SK-N-MC (cell line): ENCODE measurements around the gene ARPC1A.

Experiments used
- EZH2 ChIP-seq: fragments of 200-600 bp; sonication (generic); IDR thresholded peaks from one replicate; pipeline ENCODE4 v1.6.1; 2017; ENCODE audit warnings: antibody characterized with exemption
- FOXP2 ChIP-seq: optimal IDR thresholded peaks from 2 replicates; pipeline ENCODE3; 2011; ENCODE audit warnings: mild to moderate bottlenecking, moderate library complexity; ENCODE audit not compliant: insufficient read depth; ENCODE audit errors: extremely low read length, control extremely low read depth
- POLR2AphosphoS5 ChIP-seq: IDR thresholded peaks from 2 replicates; pipeline ENCODE4 v1.6.1; 2012; ENCODE audit warnings: mild to moderate bottlenecking, low read depth, low read length, borderline replicate concordance

DNA sequence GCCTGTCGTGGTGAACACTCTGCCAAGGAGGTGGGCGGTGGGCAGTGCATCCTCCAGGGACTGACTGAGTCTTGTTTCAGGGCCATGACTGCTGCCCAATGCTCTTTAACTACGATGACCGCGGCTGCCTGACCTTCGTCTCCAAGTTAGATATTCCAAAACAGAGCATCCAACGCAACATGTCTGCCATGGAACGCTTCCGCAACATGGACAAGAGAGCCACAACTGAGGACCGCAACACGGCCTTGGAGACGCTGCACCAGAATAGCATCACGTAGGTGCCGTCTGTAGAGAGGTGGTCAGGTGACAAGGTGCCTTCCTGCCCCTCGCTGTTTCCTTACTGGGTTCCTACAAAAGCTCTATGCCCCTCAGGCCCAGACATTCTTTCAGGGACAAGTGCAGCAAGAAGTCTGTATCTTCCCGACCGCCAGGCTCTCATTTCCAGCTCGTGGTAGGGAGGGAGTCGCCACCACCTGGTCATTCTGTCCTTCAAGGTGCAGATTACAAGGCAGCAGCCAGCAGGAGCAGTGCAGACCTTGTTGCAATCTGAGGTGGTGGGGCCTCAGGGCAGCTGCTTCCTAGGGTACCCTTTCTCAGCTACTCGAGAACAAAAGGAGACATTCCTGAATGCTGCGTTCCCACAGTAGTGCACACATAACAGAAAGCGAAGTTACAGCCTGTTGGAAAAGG, 33.9 kb downstream of the ARPC1A start:
- TF ChIP-seq POLR2AphosphoS5 (no peak), FOXP2 (no peak), EZH2 (no peak)
